Measurements from ENCODE around the gene NR6A1.

- TF ChIP-seq CTCF (conservative IDR thresholded peaks at IDR 0.05; ENCODE audit: low read depth, low read length): 0 out of 2 replicates have a peak, but pooled peaks have one; percentile 21
- no peak for TF ChIP-seq EZH2phosphoT487 (IDR thresholded peaks at IDR 0.05; ENCODE audit: borderline replicate concordance, low read length)
Measured at GRCh38 chr9:124675261-124676158, 95.6 kb downstream of the NR6A1 start.
